Renal cortex interstitium (tissue), 11 donors: Measurements from ENCODE around the gene CCDC110. TPM values are rescaled to one million over a fixed set of nuclear protein-coding genes. Genes with fewer than 3 reads are reported as not detected.

Experiments used
- DNase-seq, 11 donors: peaks; one replicate each; pipeline ENCODE4 v3.0.0-alpha.2; 2013; ENCODE audit warnings: low read depth in 9 of 11, low spot score in 4 of 11; ENCODE audit errors: extremely low read depth in 1 of 11
- polyA plus RNA-seq, 3 donors: library from polyadenylated mRNA; unstranded; fragments of 120-200 nt; gene quantifications; one replicate each; pipeline ENCODE4 v1.2.1, GENCODE V29; 2013; ENCODE audit not compliant: insufficient read length in 3 of 3

The CCDC110 gene
- polyA plus RNA-seq, 3 donors, result 2.2 to 3.4 (median 2.5) TPM

- DNase-seq, result no peak
Observed at GRCh38 chr4:185480016-185480732, 8.6 kb upstream of the CCDC110 start.

- no peak for DNase-seq
Observed at GRCh38 chr4:185479507-185479971, 8.0 kb upstream of the CCDC110 start.

GRCh38 chr4:185473247-185473646 is 1.7 kb upstream of the CCDC110 start:
- DNase-seq, result no peak

- peak in 1 of 11 donors; percentile 12 for DNase-seq
Observed at GRCh38 chr4:185472103-185472542, 590 bp upstream of the CCDC110 start.

GRCh38 chr4:185470501-185471195 is 885 bp downstream of the CCDC110 start:
- peak in 8 of 11 donors; percentile 24 to 50 (median 32) for DNase-seq

GRCh38 chr4:185469580-185470154 is 1.9 kb downstream of the CCDC110 start:
- no peak for DNase-seq

GRCh38 chr4:185468999-185469398 is 2.5 kb downstream of the CCDC110 start:
- no peak for DNase-seq

GRCh38 chr4:185467991-185468390 is 3.5 kb downstream of the CCDC110 start:
- no peak for DNase-seq

- DNase-seq, result no peak
Observed at GRCh38 chr4:185467101-185467500, 4.4 kb downstream of the CCDC110 start.

- DNase-seq, result no peak
Observed at GRCh38 chr4:185465707-185466106, 5.8 kb downstream of the CCDC110 start.

- DNase-seq, result no peak
Observed at GRCh38 chr4:185464887-185465286, 6.6 kb downstream of the CCDC110 start.

GRCh38 chr4:185464183-185464582 is 7.3 kb downstream of the CCDC110 start:
- no peak for DNase-seq

- no peak for DNase-seq
Observed at GRCh38 chr4:185463541-185463940, 8.0 kb downstream of the CCDC110 start.

- no peak for DNase-seq
Observed at GRCh38 chr4:185461565-185461964, 10.0 kb downstream of the CCDC110 start.

- DNase-seq, result peak in 1 of 11 donors; percentile 17
Observed at GRCh38 chr4:185457136-185457535, 14.4 kb downstream of the CCDC110 start.

GRCh38 chr4:185456131-185456530 is 15.4 kb downstream of the CCDC110 start:
- DNase-seq, result no peak

- DNase-seq, result no peak
Observed at GRCh38 chr4:185445209-185445608, 26.3 kb downstream of the CCDC110 start.

- no peak for DNase-seq
Observed at GRCh38 chr4:185441479-185441878, 30.1 kb downstream of the CCDC110 start.

- DNase-seq, result no peak
Observed at GRCh38 chr4:185437809-185438208, 33.7 kb downstream of the CCDC110 start.

- no peak for DNase-seq
Observed at GRCh38 chr4:185435466-185435865, 36.1 kb downstream of the CCDC110 start.
